Pancreas (tissue), 10 donors: ENCODE measurements around the gene RBBP8NL. TPM values are rescaled to one million over a fixed set of nuclear protein-coding genes. Genes with fewer than 3 reads are reported as not detected.

Source experiments
- ATAC-seq, 4 donors: fragments of 200-7000 bp; cut with Tn5 transposase; one replicate each; pipeline versions ENCODE4 v1.8.0 to v1.9.1; 2020; ENCODE audit warnings: mild to moderate bottlenecking in 4 of 4, moderate library complexity in 4 of 4
- DNase-seq, 6 donors: peaks; one replicate each; pipeline ENCODE4 v3.0.0-alpha.2; 2020
- FAIRE-seq: peaks from 2 replicates; lab custom pipeline; 2012; peaks lifted over from hg19 to GRCh38; lab: Jason Lieb, UNC
- H3K27ac ChIP-seq, 4 donors: fragments of 200-600 bp; sonication (generic); 1 replicate in 3 of 4; 2 replicates in 1 of 4; pipeline versions ENCODE4 v1.5.0 to v1.8.0; 2020
- H3K27me3 ChIP-seq, 4 donors: fragments of 200-600 bp; one replicate each; pipeline ENCODE4 v1.8.0; 2021
- H3K36me3 ChIP-seq, 3 donors: fragments of 200-600 bp; sonication (generic) in 1 of 3; one replicate each; pipeline versions ENCODE4 v1.5.0 to v1.8.0; 2020 to 2021
- H3K4me1 ChIP-seq, 3 donors: fragments of 200-600 bp; one replicate each; pipeline ENCODE4 v1.8.0; 2021
- H3K4me3 ChIP-seq, 4 donors: fragments of 200-600 bp; sonication (generic) in 2 of 4; one replicate each; pipeline versions ENCODE4 v1.5.0 to v1.8.0; 2020 to 2021
- H3K9me3 ChIP-seq, 4 donors: fragments of 200-600 bp; one replicate each; pipeline ENCODE4 v1.8.0; 2021
- WGBS, 2 donors: extraction: QIAGEN DNeasy Blood & Tissue Kit; methylation state at CpG; one replicate each; pipeline ENCODE4 v1.1.7; 2013; 5-methylcytosine and 5-hydroxymethylcytosine counted together
- intact Hi-C, 3 donors: fragments of 100-400 bp; cut with DNase I; formaldehyde crosslinking; loops; one replicate each; pipeline versions ENCODE4 v1.11.1 to v1.14.2; 2022
- polyA plus RNA-seq, 2 donors: library from polyadenylated mRNA; stranded (reverse); fragments of 200-250 nt; gene quantifications; one replicate each; pipeline ENCODE4 v1.2.3, GENCODE V29; 2013
- total RNA-seq, 6 donors: library from RNA; stranded (reverse); fragmentation: NEBNext Ultra II Directional in 4 of 6; extraction: Animal tissue kit (Norgen Biotek cat#: 25700) in 4 of 6; gene quantifications; one replicate each; pipeline versions ENCODE4 v1.2.1 to v1.2.4, GENCODE V29; 2021 to 2023
- TF ChIP-seq, protein P1 (sequence below), 4 donors: fragments of 200-600 bp; sonication (generic) in 3 of 4; IDR thresholded peaks; one replicate each; pipeline versions ENCODE4 v1.5.0 to v1.8.0; 2021; ENCODE audit warnings: antibody characterized with exemption in 4 of 4
- donor health status: healthy with polysubstance abuse.
- donor health status: DM: no; HTN: no; CAD: no; lungs with moderate emphysema.
- donor health status: DM: no; HTN: no; CAD: no.
- donor health status: control.
- donor health status: control.
- donor health status: Bipolar disorder and iron deficiency.
- donor health status: DM: yes; HTN: yes; CAD: no.
- donor health status: DM: no; HTN: no; CAD: no.
- donor health status: DM: no; HTN: no; CAD: no.
- donor health status: DM: yes; HTN: yes; CAD: no.

Gene RBBP8NL
- total and polyA plus RNA-seq, 8 donors: 0.66 to 4.8 (median 1.3) TPM

- 80 to 88% methylated on average over 12 of the region's 12 CpGs for WGBS, 2 donors
- Histone ChIP-seq H3K36me3 (peaks cover 0 to 10% (median 0%) of the 10 kb centered on the region in 3 donors), H3K9me3 (no peaks in the 10 kb centered on the region), H3K27ac (no peak overlapping the region), H3K4me3 (no peak overlapping the region), H3K27me3 (no peaks in the 10 kb centered on the region), H3K4me1 (peaks cover 0 to 6% (median under 1%) of the 10 kb centered on the region in 3 donors)
- ATAC-seq: no peak
- FAIRE-seq: no peak
- intact Hi-C loops: no loop called here
- DNase-seq: no peak
- TF ChIP-seq, protein P1, sequence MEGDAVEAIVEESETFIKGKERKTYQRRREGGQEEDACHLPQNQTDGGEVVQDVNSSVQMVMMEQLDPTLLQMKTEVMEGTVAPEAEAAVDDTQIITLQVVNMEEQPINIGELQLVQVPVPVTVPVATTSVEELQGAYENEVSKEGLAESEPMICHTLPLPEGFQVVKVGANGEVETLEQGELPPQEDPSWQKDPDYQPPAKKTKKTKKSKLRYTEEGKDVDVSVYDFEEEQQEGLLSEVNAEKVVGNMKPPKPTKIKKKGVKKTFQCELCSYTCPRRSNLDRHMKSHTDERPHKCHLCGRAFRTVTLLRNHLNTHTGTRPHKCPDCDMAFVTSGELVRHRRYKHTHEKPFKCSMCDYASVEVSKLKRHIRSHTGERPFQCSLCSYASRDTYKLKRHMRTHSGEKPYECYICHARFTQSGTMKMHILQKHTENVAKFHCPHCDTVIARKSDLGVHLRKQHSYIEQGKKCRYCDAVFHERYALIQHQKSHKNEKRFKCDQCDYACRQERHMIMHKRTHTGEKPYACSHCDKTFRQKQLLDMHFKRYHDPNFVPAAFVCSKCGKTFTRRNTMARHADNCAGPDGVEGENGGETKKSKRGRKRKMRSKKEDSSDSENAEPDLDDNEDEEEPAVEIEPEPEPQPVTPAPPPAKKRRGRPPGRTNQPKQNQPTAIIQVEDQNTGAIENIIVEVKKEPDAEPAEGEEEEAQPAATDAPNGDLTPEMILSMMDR (IDR thresholded peaks at IDR 0.05): no peak
Observed at GRCh38 chr20:62393335-62393665, 34.0 kb downstream of the RBBP8NL start.

DNA sequence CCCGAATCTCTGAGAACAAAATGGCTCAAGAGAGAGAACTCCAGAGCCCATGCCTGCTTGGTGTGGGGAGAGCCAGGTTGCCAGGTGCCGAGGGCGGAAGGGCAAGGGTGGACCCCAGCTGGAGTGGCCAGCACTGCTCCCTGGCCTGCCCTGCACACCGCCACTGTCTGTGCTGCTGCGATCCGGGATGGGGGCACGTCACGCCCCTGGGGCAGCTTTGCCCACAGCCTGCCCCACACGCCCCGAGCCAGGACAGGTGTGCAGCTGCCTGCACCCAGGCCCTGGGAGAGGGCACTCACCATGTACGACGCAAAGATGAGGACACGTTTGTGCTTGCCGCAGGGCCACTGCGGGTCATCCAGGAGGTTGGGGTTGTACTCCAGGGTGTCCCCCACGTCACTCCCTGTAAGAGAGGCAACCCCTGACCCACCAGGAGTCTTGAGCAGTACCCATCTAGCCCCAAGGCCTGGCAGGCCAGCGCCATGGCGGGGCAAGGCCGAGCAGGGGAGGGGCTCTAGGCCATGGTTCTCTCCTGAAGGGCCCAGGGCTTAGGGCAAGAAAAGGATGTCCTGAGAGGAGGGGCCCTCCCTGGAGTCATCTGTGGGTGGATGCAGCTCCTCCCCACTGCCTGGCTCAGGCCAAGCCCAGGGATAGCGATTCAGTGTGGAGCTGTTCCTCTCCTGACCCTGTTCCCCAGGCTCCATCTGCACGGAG is 34.6 kb downstream of the RBBP8NL start:
- Histone ChIP-seq H3K27ac (no peak overlapping the region), H3K27me3 (no peaks in the 10 kb centered on the region), H3K4me1 (peaks cover 3 to 11% (median 6%) of the 10 kb centered on the region in 3 donors), H3K4me3 (no peak overlapping the region), H3K36me3 (peaks cover 0 to 13% (median 0%) of the 10 kb centered on the region in 3 donors), H3K9me3 (no peaks in the 10 kb centered on the region)
- ATAC-seq (no peak), FAIRE-seq (no peak), DNase-seq (no peak)
- WGBS, 2 donors: 86 to 92% methylated on average over 21 of the region's 21 CpGs
- intact Hi-C loops: no loop called here
- TF ChIP-seq, protein P1 (IDR thresholded peaks at IDR 0.05): no peak

DNA sequence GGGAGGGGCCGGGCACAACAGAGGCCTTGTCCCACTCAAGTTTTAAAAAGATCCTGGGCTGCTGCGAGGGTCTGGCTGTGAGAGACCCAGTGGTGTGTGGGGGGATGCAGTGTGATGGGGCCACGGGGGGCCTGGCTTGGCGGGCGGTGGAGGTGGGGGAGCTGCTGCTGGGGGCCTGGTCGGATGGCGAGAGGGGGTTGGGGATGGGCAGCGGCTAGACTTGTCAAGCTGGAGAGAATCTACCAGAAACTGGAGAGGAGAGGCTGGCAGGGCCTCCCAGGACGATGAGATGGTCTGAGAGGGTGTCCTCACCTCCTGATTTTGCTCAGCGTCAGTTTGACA is 35.3 kb downstream of the RBBP8NL start:
- 89 to 90% methylated on average over 10 of the region's 10 CpGs for WGBS, 2 donors
- peaks cover 4 to 14% (median 8%) of the 10 kb centered on the region in 3 donors for H3K4me1 ChIP-seq
- intact Hi-C loops: no loop called here
- TF ChIP-seq, protein P1 (IDR thresholded peaks at IDR 0.05): no peak
- DNase-seq (no peak), FAIRE-seq (no peak), ATAC-seq (no peak)
- no peaks in the 10 kb centered on the region for H3K9me3 ChIP-seq
- H3K4me3 ChIP-seq: no peak overlapping the region
- H3K27me3 ChIP-seq: no peaks in the 10 kb centered on the region
- no peak overlapping the region for H3K27ac ChIP-seq
- H3K36me3 ChIP-seq: peaks cover 0 to 13% (median 0%) of the 10 kb centered on the region in 3 donors

DNA sequence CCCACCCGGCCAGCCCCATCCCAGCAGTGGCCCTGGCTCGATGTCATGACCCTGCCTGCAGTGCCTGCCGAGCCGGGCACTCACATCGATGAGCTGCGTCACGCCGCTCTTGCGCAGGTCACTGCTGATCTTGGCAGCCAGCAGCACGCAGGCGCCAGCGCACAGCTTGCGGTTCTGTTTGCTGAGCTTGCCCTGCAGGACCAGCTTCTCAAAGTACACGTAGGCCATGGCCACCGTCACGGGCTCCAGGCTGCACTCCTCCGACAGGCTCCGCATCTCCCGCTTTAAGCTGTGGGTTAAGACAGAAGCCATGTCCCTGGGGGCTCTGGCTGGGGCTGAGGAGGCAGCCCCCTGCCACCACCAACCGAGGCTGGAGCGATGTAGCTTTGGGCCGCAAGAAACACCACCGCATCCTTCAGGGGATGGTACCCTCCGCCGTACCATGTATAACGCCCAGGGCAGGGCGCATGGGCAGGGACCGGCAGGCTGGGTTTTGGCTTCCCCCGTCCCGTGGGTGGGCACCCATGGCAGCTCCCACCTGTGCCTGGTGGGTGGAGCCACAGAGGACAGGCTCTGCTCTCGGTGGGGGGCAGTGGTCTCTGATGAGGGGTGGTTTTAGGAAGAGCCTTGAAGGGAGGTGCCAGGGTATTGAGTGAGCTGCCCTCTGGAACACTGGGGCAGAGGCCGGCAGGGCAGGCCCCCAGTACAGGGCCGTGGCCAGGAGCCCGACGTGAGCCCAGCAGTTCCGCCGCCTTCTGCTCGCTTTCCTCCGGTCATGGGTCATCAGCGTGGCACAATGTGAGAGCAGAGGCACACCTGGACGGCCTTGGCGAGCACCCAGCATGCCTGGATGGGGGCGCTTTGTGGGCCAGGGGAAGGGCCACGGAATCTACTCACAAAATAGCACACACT is 35.9 kb downstream of the RBBP8NL start:
- Histone ChIP-seq H3K4me1 (peaks cover 4 to 14% (median 8%) of the 10 kb centered on the region in 3 donors), H3K27ac (no peak overlapping the region), H3K27me3 (no peaks in the 10 kb centered on the region), H3K4me3 (no peak overlapping the region), H3K9me3 (no peaks in the 10 kb centered on the region), H3K36me3 (peaks cover 0 to 13% (median 0%) of the 10 kb centered on the region in 3 donors)
- no peak for DNase-seq
- TF ChIP-seq, protein P1 (IDR thresholded peaks at IDR 0.05): no peak
- WGBS, 2 donors: 86 to 88% methylated on average over 44 of the region's 44 CpGs
- no peak for ATAC-seq
- intact Hi-C loops: no loop called here
- no peak for FAIRE-seq
